Peyer's patch (tissue), 4 donors: Measurements from ENCODE around the gene KLHL28. TPM values are rescaled to one million over a fixed set of nuclear protein-coding genes. Genes with fewer than 3 reads are reported as not detected.

Source experiments
- DNase-seq, 3 donors: peaks; one replicate each; pipeline ENCODE4 v3.0.0-alpha.2; 2017 to 2019
- H3K27ac ChIP-seq, 4 donors: fragments of 200-600 bp; sonication (generic); one replicate each; pipeline ENCODE4 v1.5.1; 2016 to 2019
- H3K27me3 ChIP-seq, 2 donors: fragments of 200-600 bp; sonication (generic); one replicate each; pipeline ENCODE4 v1.5.1; 2019
- H3K36me3 ChIP-seq, 3 donors: fragments of 200-600 bp; sonication (generic); one replicate each; pipeline ENCODE4 v1.5.1; 2016 to 2019
- H3K4me1 ChIP-seq, 4 donors: fragments of 200-600 bp; sonication (generic); one replicate each; pipeline ENCODE4 v1.5.1; 2016 to 2019
- H3K4me3 ChIP-seq, 4 donors: fragments of 200-600 bp; sonication (generic); 1 replicate in 3 of 4; 2 replicates in 1 of 4; pipeline ENCODE4 v1.5.1; 2016 to 2019; ENCODE audit warnings: mild to moderate bottlenecking in 1 of 4
- H3K9me3 ChIP-seq, 4 donors: fragments of 200-600 bp; sonication (generic); one replicate each; pipeline ENCODE4 v1.5.1; 2016 to 2019; ENCODE audit warnings: mild to moderate bottlenecking in 1 of 4
- CTCF ChIP-seq, 6 experiments: fragments of 450-650 bp in 4 of 6; fragments of 200-600 bp in 2 of 6; sonication (generic) in 1 of 6; IDR thresholded peaks; one replicate each; pipeline ENCODE4 v1.5.1; 2017 to 2019; ENCODE audit warnings: antibody characterized with exemption in 6 of 6, mild to moderate bottlenecking in 3 of 6, moderate library complexity in 1 of 6
- POLR2A ChIP-seq, 2 donors: fragments of 450-650 bp; IDR thresholded peaks; one replicate each; pipeline ENCODE4 v1.5.1; 2017; ENCODE audit warnings: antibody characterized with exemption in 2 of 2, mild to moderate bottlenecking in 2 of 2, moderate library complexity in 2 of 2
- total RNA-seq, 4 donors: library from RNA; depleted of rRNA; stranded (reverse); fragments of >200 nt; gene quantifications; one replicate each; pipeline ENCODE4 v1.1.0, GENCODE V29; 2016

KLHL28 gene
- total RNA-seq, 4 donors from 2014 or later, result 7.4 to 17.0 (median 12.0) TPM

- H3K4me1 ChIP-seq, result no peaks in the 10 kb centered on the region
- H3K9me3 ChIP-seq, result no peaks in the 10 kb centered on the region
- H3K27ac ChIP-seq, result no peak overlapping the region
- H3K27me3 ChIP-seq, result no peaks in the 10 kb centered on the region
- TF ChIP-seq POLR2A (IDR thresholded peaks at IDR 0.05) (no peak), CTCF (IDR thresholded peaks at IDR 0.05) (no peak)
- no peak overlapping the region for H3K4me3 ChIP-seq
- DNase-seq, result no peak
- H3K36me3 ChIP-seq, result no peaks in the 10 kb centered on the region
Measured at GRCh38 chr14:44989497-44990440, 28.0 kb upstream of the KLHL28 start.

- H3K4me3 ChIP-seq, result no peak overlapping the region
- no peak overlapping the region for H3K27ac ChIP-seq
Measured at GRCh38 chr14:44988694-44989093, 26.9 kb upstream of the KLHL28 start.

GRCh38 chr14:44982594-44982993, 20.8 kb upstream of the KLHL28 start:
- TF ChIP-seq POLR2A (IDR thresholded peaks at IDR 0.05), result no peak
- no peak for TF ChIP-seq CTCF (IDR thresholded peaks at IDR 0.05)
- Histone ChIP-seq H3K27me3 (no peaks in the 10 kb centered on the region), H3K36me3 (no peaks in the 10 kb centered on the region), H3K4me3 (no peak overlapping the region), H3K27ac (no peak overlapping the region), H3K4me1 (no peaks in the 10 kb centered on the region), H3K9me3 (no peaks in the 10 kb centered on the region)
- no peak for DNase-seq

More at GRCh38 chr14:44988694-44989093, 26.9 kb upstream of the KLHL28 start:
- Histone ChIP-seq H3K9me3 (no peaks in the 10 kb centered on the region), H3K4me1 (no peaks in the 10 kb centered on the region), H3K27me3 (no peaks in the 10 kb centered on the region), H3K36me3 (no peaks in the 10 kb centered on the region)
- no peak for DNase-seq
- TF ChIP-seq POLR2A (IDR thresholded peaks at IDR 0.05) (no peak), CTCF (IDR thresholded peaks at IDR 0.05) (no peak)

- Histone ChIP-seq H3K9me3 (no peaks in the 10 kb centered on the region), H3K4me3 (no peak overlapping the region), H3K27me3 (no peaks in the 10 kb centered on the region), H3K36me3 (no peaks in the 10 kb centered on the region), H3K27ac (no peak overlapping the region), H3K4me1 (no peaks in the 10 kb centered on the region)
- TF ChIP-seq POLR2A (IDR thresholded peaks at IDR 0.05) (no peak), CTCF (IDR thresholded peaks at IDR 0.05) (no peak)
- DNase-seq, result no peak
Measured at GRCh38 chr14:44981198-44981597, 19.5 kb upstream of the KLHL28 start.

- no peaks in the 10 kb centered on the region for H3K36me3 ChIP-seq
- H3K4me3 ChIP-seq, result no peak overlapping the region
- TF ChIP-seq POLR2A (IDR thresholded peaks at IDR 0.05) (no peak), CTCF (IDR thresholded peaks at IDR 0.05) (no peak)
- no peaks in the 10 kb centered on the region for H3K9me3 ChIP-seq
- H3K27me3 ChIP-seq, result no peaks in the 10 kb centered on the region
- DNase-seq, result no peak
- H3K4me1 ChIP-seq, result no peaks in the 10 kb centered on the region
- no peak overlapping the region for H3K27ac ChIP-seq
Measured at GRCh38 chr14:44979740-44980356, 18.1 kb upstream of the KLHL28 start.
